ENCODE results near the gene SAA4. TPM values are rescaled to one million over a fixed set of nuclear protein-coding genes. Genes with fewer than 3 reads are reported as not detected.

Gene SAA4
- total RNA-seq, 1 experiment from 2014 or later = not detected

- intact Hi-C loops (cut with micrococcal nuclease) = no loop called here
- no peak overlapping the region for H3K27ac ChIP-seq (ENCODE audit: low read depth, low read length)
- ChIA-PET RAD21 (ENCODE audit: low non-redundant PET in 1 of 2, low total read pairs in 2 of 2, uncharacterized antibody in 2 of 2, unreplicated experiment in 2 of 2) (no interaction called here), CTCF (interaction anchor here (1.2 to 1.5 kb wide), 2 partner anchors 20 kb away, joined by 3 read pairs; no protein-coding TSS in a partner anchor), POLR2A (no interaction called here)
- BruUV-seq (replicated peaks) = no TSS peak
- H3K9me3 ChIP-seq (ENCODE audit: control insufficient read depth in 1 of 2, insufficient read depth in 1 of 2, low read depth in 1 of 2, low read length in 2 of 2) = no peaks in the 10 kb centered on the region
- H3K4me3 ChIP-seq (replicated peaks in 1 of 2; ENCODE audit: low read depth in 1 of 2, low read length in 2 of 2) = no peak overlapping the region
- no peaks in the 10 kb centered on the region for H4K20me1 ChIP-seq (ENCODE audit: insufficient read depth)
- H2AFZ ChIP-seq (ENCODE audit: low read depth, low read length, poor library complexity, severe bottlenecking) = no peak overlapping the region
- DNase-seq (ENCODE audit: low read depth, low spot score) (no peak), ATAC-seq (no peak)
- H3K9ac ChIP-seq (ENCODE audit: low read length) = no peak overlapping the region
- no peaks in the 10 kb centered on the region for H3K4me1 ChIP-seq (ENCODE audit: control insufficient read depth in 1 of 2, insufficient read depth in 2 of 2, low read length in 2 of 2)
- H3K9me2 ChIP-seq (ENCODE audit: insufficient read depth) = no peaks in the 10 kb centered on the region
- H3K36me3 ChIP-seq (ENCODE audit: control insufficient read depth in 1 of 2, insufficient read depth in 2 of 2, low read length in 2 of 2) = no peaks in the 10 kb centered on the region
- H3K79me2 ChIP-seq (ENCODE audit: insufficient read depth, low read length) = no peaks in the 10 kb centered on the region
- TF ChIP-seq ELF1 (IDR thresholded peaks at IDR 0.05; ENCODE audit: borderline replicate concordance, low read depth) (no peak), SP1 (IDR thresholded peaks at IDR 0.05; ENCODE audit: low read depth) (no peak), MAX (IDR thresholded peaks at IDR 0.05) (no peak), POLR2AphosphoS5 (IDR thresholded peaks at IDR 0.05; ENCODE audit: low read depth, low read length) (no peak), EZH2 (IDR thresholded peaks at IDR 0.05) (no peak), TCF7L2 (IDR thresholded peaks at IDR 0.05; ENCODE audit: borderline replicate concordance, extremely low read depth, insufficient read depth, insufficient read length) (no peak), ZBTB33 (IDR thresholded peaks at IDR 0.05; ENCODE audit: extremely low read depth, insufficient replicate concordance, low read length) (no peak), EZH2phosphoT487 (IDR thresholded peaks at IDR 0.05; ENCODE audit: borderline replicate concordance) (no peak)
- no peaks in the 10 kb centered on the region for H3K27me3 ChIP-seq (ENCODE audit: insufficient read depth, low read length)
- H3K4me2 ChIP-seq (ENCODE audit: low read length) = no peak overlapping the region
Observed at GRCh38 chr11:18223591-18224387, 12.8 kb downstream of the SAA4 start.

Measured in HCT116 (cell line).